ENCODE results near the gene ECHS1.
A peak's percentile ranks its signal among the peaks of the same experiment; 100 is the strongest.

Gene ECHS1

GRCh38 chr10:133357285-133358161 is 15.6 kb downstream of the ECHS1 start, which contains the start of gene FUOM:
TSS of gene FUOM (minus strand) at chr10:133358019. CDS start at chr10:133358007, 12 bp downstream.
- H3K27ac ChIP-seq (ENCODE audit: extremely low read depth, low read depth, low read length), result no peak within 1 kb of the TSS
- peaks cover 0 to 11% of the 10 kb centered on the region in 2 experiments; a peak in 1 of 3 replicates for H3K36me3 ChIP-seq (ENCODE audit: control insufficient read depth in 2 of 2, insufficient read depth in 1 of 2, low read length in 2 of 2)
- peaks cover 4% of the 10 kb centered on the region; the same call in 1 of the 2 replicates for H3K4me1 ChIP-seq (ENCODE audit: control insufficient read depth, insufficient read depth, low read length)
- CTCF ChIA-PET, result interaction anchor here (1.2 kb wide), 1 partner anchor 28 kb away, joined by 3 read pairs; no protein-coding TSS in a partner anchor
- no peak within 1 kb of the TSS for H3K4me3 ChIP-seq (ENCODE audit: low read depth, low read length)
- POLR2A ChIA-PET, result interaction anchor here (0.6 to 1.1 kb wide), 2 partner anchors 13 to 16 kb away, joined by 3 to 5 read pairs; partner anchors contain the start of gene ECHS1
- no peaks in the 10 kb centered on the region for H3K9me3 ChIP-seq (ENCODE audit: control insufficient read depth, insufficient read depth, low read depth, low read length)
- TF ChIP-seq KLF10 (tag by site-specific recombination; IDR thresholded peaks at IDR 0.05), result no peak
- TF ChIP-seq KLF16 (tag by site-specific recombination; IDR thresholded peaks at IDR 0.05), result no peak
- TF ChIP-seq, protein P1, sequence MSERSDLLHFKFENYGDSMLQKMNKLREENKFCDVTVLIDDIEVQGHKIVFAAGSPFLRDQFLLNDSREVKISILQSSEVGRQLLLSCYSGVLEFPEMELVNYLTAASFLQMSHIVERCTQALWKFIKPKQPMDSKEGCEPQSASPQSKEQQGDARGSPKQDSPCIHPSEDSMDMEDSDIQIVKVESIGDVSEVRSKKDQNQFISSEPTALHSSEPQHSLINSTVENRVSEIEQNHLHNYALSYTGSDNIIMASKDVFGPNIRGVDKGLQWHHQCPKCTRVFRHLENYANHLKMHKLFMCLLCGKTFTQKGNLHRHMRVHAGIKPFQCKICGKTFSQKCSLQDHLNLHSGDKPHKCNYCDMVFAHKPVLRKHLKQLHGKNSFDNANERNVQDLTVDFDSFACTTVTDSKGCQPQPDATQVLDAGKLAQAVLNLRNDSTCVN (tag by site-specific recombination; optimal IDR thresholded peaks at IDR 0.05), result peak; percentile 31
- TF ChIP-seq ZFP69B (tag by site-specific recombination; IDR thresholded peaks at IDR 0.05), result no peak
- TF ChIP-seq, protein P2, sequence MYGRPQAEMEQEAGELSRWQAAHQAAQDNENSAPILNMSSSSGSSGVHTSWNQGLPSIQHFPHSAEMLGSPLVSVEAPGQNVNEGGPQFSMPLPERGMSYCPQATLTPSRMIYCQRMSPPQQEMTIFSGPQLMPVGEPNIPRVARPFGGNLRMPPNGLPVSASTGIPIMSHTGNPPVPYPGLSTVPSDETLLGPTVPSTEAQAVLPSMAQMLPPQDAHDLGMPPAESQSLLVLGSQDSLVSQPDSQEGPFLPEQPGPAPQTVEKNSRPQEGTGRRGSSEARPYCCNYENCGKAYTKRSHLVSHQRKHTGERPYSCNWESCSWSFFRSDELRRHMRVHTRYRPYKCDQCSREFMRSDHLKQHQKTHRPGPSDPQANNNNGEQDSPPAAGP (tag by site-specific recombination; IDR thresholded peaks at IDR 0.05), result no peak
- TF ChIP-seq ZNF837 (tag by site-specific recombination; IDR thresholded peaks at IDR 0.05), result no peak
- TF ChIP-seq ZIC2 (tag by site-specific recombination; IDR thresholded peaks at IDR 0.05), result peak; percentile 40; the same call in 1 of the 2 replicates
- peak; percentile 47 for TF ChIP-seq GLIS2 (tag by site-specific recombination; IDR thresholded peaks at IDR 0.05)
- TF ChIP-seq TSHZ1 (tag by site-specific recombination; IDR thresholded peaks at IDR 0.05; ENCODE audit: borderline replicate concordance), result no peak
- no peak for TF ChIP-seq ZNF488 (tag by site-specific recombination; IDR thresholded peaks at IDR 0.05)
- TF ChIP-seq ZNF202 (tag by site-specific recombination; IDR thresholded peaks at IDR 0.05; ENCODE audit: borderline replicate concordance), result no peak
- no peak for TF ChIP-seq ZBTB21 (tag by site-specific recombination; IDR thresholded peaks at IDR 0.05)
- TF ChIP-seq EGR2 (tag by site-specific recombination; IDR thresholded peaks at IDR 0.05; ENCODE audit: low read depth), result peak; percentile 31; the same call in 1 of the 2 replicates
- TF ChIP-seq ZFHX2 (tag by site-specific recombination; conservative IDR thresholded peaks at IDR 0.05), result peak; percentile 47
- TF ChIP-seq, protein P3, sequence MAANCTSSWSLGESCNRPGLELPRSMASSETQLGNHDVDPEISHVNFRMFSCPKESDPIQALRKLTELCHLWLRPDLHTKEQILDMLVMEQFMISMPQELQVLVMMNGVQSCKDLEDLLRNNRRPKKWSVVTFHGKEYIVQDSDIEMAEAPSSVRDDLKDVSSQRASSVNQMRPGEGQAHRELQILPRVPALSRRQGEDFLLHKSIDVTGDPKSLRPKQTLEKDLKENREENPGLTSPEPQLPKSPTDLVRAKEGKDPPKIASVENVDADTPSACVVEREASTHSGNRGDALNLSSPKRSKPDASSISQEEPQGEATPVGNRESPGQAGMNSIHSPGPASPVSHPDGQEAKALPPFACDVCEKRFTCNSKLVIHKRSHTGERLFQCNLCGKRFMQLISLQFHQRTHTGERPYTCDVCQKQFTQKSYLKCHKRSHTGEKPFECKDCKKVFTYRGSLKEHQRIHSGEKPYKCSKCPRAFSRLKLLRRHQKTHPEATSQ (tag by site-specific recombination; IDR thresholded peaks at IDR 0.05), result no peak
- TF ChIP-seq, protein P4, sequence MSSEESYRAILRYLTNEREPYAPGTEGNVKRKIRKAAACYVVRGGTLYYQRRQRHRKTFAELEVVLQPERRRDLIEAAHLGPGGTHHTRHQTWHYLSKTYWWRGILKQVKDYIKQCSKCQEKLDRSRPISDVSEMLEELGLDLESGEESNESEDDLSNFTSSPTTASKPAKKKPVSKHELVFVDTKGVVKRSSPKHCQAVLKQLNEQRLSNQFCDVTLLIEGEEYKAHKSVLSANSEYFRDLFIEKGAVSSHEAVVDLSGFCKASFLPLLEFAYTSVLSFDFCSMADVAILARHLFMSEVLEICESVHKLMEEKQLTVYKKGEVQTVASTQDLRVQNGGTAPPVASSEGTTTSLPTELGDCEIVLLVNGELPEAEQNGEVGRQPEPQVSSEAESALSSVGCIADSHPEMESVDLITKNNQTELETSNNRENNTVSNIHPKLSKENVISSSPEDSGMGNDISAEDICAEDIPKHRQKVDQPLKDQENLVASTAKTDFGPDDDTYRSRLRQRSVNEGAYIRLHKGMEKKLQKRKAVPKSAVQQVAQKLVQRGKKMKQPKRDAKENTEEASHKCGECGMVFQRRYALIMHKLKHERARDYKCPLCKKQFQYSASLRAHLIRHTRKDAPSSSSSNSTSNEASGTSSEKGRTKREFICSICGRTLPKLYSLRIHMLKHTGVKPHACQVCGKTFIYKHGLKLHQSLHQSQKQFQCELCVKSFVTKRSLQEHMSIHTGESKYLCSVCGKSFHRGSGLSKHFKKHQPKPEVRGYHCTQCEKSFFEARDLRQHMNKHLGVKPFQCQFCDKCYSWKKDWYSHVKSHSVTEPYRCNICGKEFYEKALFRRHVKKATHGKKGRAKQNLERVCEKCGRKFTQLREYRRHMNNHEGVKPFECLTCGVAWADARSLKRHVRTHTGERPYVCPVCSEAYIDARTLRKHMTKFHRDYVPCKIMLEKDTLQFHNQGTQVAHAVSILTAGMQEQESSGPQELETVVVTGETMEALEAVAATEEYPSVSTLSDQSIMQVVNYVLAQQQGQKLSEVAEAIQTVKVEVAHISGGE (tag by site-specific recombination; conservative IDR thresholded peaks at IDR 0.05; ENCODE audit: low read depth), result peak; percentile 88
- no peak for TF ChIP-seq ZNF548 (tag by site-specific recombination; IDR thresholded peaks at IDR 0.05)
- TF ChIP-seq, protein P5, sequence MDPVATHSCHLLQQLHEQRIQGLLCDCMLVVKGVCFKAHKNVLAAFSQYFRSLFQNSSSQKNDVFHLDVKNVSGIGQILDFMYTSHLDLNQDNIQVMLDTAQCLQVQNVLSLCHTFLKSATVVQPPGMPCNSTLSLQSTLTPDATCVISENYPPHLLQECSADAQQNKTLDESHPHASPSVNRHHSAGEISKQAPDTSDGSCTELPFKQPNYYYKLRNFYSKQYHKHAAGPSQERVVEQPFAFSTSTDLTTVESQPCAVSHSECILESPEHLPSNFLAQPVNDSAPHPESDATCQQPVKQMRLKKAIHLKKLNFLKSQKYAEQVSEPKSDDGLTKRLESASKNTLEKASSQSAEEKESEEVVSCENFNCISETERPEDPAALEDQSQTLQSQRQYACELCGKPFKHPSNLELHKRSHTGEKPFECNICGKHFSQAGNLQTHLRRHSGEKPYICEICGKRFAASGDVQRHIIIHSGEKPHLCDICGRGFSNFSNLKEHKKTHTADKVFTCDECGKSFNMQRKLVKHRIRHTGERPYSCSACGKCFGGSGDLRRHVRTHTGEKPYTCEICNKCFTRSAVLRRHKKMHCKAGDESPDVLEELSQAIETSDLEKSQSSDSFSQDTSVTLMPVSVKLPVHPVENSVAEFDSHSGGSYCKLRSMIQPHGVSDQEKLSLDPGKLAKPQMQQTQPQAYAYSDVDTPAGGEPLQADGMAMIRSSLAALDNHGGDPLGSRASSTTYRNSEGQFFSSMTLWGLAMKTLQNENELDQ (tag by site-specific recombination; IDR thresholded peaks at IDR 0.05; ENCODE audit: low read depth), result no peak
- no peak for TF ChIP-seq PRDM1 (tag by site-specific recombination; IDR thresholded peaks at IDR 0.05)
- no peak for TF ChIP-seq ZNF221 (tag by site-specific recombination; IDR thresholded peaks at IDR 0.05; ENCODE audit: borderline replicate concordance)
- TF ChIP-seq ZFP37 (tag by site-specific recombination; IDR thresholded peaks at IDR 0.05), result no peak
- TF ChIP-seq SP3 (tag by site-specific recombination; IDR thresholded peaks at IDR 0.05), result 0 out of 2 replicates have a peak, but pooled peaks have one; percentile 30
